HCT116 (cell line): ENCODE measurements around the gene TPRG1.

ENCODE experiments used
- CTCF ChIP-seq, 3 experiments: fragments of 200-600 bp in 1 of 3; sonication (generic) in 1 of 3; IDR thresholded peaks in 2 of 3; conservative IDR thresholded peaks in 1 of 3; 2 replicates each; pipeline ENCODE4 v1.5.1; 2012 to 2017; ENCODE audit warnings: low read depth in 2 of 3, low read length in 2 of 3, antibody characterized with exemption in 1 of 3, borderline replicate concordance in 1 of 3, control low read depth in 1 of 3, mild to moderate bottlenecking in 1 of 3, mixed read lengths in 1 of 3, mixed run types in 1 of 3, moderate library complexity in 1 of 3; ENCODE audit not compliant: insufficient read depth in 1 of 3
- EZH2 ChIP-seq: fragments of 200-600 bp; sonication (generic); IDR thresholded peaks from 2 replicates; pipeline ENCODE4 v1.6.1; 2017; ENCODE audit warnings: antibody characterized with exemption, mixed run types
- POLR2A ChIP-seq: IDR thresholded peaks from 2 replicates; pipeline ENCODE4 v1.7.0; 2011; ENCODE audit warnings: borderline replicate concordance; ENCODE audit not compliant: insufficient read depth, insufficient read length; ENCODE audit errors: extremely low read depth
- RAD21 ChIP-seq: IDR thresholded peaks from 2 replicates; pipeline ENCODE4 v1.6.1; 2012; ENCODE audit warnings: low read depth, mild to moderate bottlenecking
- ZFX ChIP-seq: fragments of 450-650 bp; IDR thresholded peaks from 2 replicates; pipeline ENCODE4 v1.6.1; 2017

- TF ChIP-seq CTCF (IDR thresholded peaks at IDR 0.05 in 2 of 3, conservative IDR thresholded peaks at IDR 0.05 in 1 of 3; ENCODE audit: borderline replicate concordance in 1 of 3, insufficient read depth in 1 of 3, low read depth in 2 of 3, low read length in 2 of 3), result no peak
- TF ChIP-seq POLR2A, result no peak
- no peak for TF ChIP-seq EZH2
- TF ChIP-seq RAD21, result no peak
- TF ChIP-seq ZFX, result no peak
Measured at GRCh38 chr3:189292667-189293484, 121.1 kb downstream of the TPRG1 start.
